GM19455 (cell line): Measurements from ENCODE around the gene TREML2.

ENCODE experiments used
- ATAC-seq: cut with Tn5 transposase; IDR thresholded peaks from one replicate; pipeline ENCODE4 v1.9.1; 2021; ENCODE audit not compliant: unreplicated experiment

Gene TREML2

DNA sequence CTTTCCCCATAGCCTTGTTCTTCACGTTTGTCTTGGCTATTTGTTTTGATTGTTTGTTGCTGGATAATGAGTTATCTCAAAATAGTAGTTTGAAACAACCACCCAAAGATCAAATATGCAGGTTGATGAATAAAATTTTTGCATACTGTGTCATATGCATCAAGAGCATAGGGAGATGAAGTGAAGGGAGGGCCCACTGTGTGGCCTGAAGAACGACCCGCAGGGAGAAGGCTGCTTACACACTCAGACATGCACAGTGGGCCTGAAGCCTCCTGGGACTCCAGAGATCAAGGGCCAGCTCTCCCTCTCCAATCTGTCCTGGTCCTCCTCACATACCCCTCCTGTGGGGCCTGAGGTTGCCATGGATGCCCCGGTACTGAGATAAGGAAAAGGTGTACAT, 21.8 kb downstream of the TREML2 start:
- no peak for ATAC-seq

- no peak for ATAC-seq
Measured at GRCh38 chr6:41177695-41178094, 23.3 kb downstream of the TREML2 start.

DNA sequence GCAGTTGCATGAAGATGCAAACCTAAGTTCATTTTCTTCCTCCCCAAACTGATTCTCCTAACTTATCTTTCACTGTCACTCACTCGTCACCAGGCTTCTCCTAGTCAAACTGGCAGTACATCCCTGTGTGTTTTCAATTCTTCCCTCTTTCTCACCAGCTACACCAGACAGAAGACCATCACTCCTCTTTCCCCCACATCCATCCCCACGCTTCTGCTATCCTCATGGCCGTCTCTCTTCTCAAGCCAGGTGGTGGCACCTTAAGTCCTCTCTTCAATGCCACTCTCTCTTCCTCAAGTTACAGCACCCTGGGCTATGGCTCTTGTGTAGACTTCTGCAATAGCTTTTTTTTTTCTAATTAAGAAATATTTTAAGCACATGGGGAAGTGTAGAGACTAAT, 23.7 kb downstream of the TREML2 start:
- ATAC-seq: no peak

- no peak for ATAC-seq
Measured at GRCh38 chr6:41176189-41176588, 24.8 kb downstream of the TREML2 start.

GRCh38 chr6:41175084-41175483, 25.9 kb downstream of the TREML2 start:
- no peak for ATAC-seq

DNA sequence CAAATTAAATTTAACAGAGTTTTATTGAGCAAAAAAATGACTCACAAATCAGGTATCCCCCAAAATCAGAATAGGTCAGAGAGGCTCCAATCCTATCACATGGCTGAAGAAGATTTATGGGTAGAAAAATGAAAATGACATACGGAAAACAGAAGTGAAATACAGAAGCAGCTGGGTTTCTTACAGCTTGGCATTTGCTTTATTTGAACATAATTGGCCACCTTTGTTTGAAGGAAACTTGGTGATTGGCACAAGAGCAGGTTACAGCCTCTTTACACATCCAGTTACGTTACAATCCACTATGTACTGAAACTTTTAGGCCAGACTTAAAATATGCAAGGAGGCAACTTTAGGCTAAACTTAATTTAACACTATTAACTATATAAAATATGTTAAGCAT, 26.3 kb downstream of the TREML2 start:
- no peak for ATAC-seq

DNA sequence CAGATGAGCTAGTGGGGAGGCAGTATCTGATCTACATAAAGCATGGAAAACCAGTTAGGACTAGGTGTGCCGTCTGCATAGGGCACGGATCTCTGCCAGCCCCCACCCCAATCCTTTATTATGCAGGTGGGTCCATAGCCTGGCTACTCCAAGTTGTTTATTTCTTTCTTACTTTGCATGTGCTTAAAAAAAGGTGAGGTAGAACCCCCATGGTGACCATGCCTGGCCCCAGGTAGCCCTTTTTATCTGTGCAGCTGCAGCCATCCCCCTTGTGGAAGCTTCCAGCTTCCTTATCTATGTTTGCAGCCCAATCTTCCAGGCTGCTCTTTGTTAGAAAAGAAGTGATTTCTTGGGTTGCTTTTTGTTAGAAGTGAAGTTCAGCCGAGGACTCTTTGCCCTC, 29.0 kb downstream of the TREML2 start:
- ATAC-seq: no peak

DNA sequence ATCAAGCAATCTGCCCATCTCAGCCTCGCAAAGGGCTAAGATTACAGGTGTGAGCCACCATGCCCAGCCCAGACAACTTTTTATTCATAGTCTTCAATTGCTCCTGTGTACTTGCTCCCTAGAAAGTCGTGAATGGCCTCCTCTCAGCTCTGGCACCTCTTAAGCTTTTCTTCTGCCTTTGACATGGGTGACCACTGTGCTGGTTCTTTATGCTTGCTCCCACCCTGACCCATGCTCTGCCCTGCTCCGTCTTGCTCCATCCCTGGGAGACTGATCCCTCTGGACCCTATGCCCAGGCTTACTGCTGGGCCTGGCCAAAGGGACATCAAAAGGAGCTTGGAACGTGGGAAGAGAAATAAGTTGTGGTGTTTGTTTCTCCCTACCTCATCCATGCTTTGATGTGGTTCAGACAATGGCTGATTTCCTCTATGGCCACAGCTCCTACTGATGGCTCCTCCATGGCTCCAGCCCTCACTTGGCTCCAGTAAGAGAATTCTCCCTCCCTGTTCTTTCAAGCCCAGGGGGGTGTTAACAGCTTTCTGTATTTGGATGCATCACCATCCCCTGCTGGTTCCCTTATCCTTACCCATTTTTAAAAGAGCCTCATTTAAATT, 30.3 kb downstream of the TREML2 start:
- no peak for ATAC-seq

GRCh38 chr6:41167173-41167963, 33.6 kb downstream of the TREML2 start:
- ATAC-seq: no peak

DNA sequence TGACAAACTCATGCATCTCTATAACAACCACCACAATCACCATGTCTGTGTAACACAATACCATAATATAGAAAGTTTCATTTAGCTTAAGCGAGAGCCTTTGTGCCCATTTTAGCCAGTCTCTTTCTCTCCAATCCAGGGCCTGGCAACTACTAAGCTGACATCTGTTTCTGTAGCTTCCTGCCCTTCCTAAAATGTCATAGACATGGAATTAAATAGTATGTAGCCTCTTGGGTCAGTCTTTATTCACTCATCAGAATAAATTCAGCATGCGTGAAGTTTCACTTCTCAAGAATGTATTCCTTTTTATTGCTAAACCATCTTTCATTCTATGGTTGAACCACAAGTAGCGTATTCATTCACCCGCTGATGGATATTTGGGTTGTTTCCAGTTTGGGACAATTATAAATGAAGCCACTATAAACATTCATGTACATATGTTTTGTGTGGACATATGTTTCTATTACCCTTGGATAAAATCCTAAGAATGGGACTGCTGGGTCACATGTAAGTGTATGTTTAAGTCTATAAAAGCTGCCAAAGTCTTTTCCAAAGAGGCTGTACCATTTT, 36.3 kb downstream of the TREML2 start:
- no peak for ATAC-seq

- ATAC-seq: no peak
Measured at GRCh38 chr6:41163419-41163717, 37.6 kb downstream of the TREML2 start.

GRCh38 chr6:41162687-41163418, 38.1 kb downstream of the TREML2 start, which contains the start of gene TREM2:
TSS of gene TREM2 (minus strand) at chr6:41163116. CDS start at chr6:41163082, 34 bp downstream.
- ATAC-seq: no peak

DNA sequence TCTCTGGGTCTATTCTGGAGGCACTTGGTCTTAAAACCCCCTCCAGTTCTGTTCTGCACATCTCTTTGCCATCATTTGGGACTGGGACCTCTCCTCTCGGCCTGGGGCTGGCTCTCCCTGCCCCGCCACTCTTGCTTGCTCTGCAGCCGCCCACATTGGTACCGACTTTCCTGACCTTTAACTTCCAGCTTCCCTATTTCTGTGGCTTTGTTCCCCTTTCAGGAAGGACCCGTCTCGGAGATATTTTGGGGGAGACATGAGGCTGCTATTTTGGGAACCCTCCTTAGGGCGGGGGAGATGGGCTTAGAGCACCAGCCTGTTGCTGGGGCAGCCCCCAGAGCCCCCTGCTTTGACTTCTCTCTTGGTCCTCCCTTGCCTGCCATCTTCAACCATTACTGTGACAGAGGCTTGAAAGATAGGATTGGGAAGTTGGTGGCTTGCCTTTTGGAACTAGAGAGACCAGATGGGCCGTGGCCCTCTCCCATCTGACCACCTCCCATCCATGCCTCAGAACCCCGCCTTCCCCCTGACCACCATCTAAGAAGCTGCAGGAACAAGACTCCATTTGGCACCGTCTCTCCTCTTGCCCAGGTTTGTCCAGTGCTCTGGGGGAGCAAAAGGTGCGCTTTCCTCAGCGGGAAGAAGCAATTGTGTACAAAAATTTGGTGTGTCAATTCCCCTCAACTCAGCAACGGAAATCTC, 38.9 kb downstream of the TREML2 start:
- no peak for ATAC-seq

- ATAC-seq: no peak
Measured at GRCh38 chr6:41161380-41161779, 39.6 kb downstream of the TREML2 start.

DNA sequence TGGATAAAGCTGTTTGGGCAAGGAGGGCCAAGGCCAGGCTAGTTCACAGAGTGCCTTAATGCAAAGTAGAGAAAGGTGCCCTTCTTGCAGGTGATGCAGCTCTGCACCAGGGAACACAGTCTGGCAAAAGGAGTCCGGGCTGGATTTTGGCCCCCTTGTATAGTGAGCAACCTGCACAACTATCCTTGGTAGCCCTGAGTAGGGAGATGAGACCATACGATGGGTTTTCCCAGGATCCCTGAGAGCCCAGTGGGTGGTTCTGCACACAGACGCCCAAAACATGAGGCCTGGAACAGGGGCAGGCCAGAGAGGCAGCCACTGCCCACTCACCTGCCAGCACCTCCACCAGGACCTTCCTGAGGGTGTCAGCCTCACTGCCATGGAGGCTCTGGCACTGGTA, 40.0 kb downstream of the TREML2 start:
- ATAC-seq: no peak

GRCh38 chr6:41159415-41160082, 41.4 kb downstream of the TREML2 start:
- no peak for ATAC-seq

- ATAC-seq: no peak
Measured at GRCh38 chr6:41157323-41157722, 43.6 kb downstream of the TREML2 start.

DNA sequence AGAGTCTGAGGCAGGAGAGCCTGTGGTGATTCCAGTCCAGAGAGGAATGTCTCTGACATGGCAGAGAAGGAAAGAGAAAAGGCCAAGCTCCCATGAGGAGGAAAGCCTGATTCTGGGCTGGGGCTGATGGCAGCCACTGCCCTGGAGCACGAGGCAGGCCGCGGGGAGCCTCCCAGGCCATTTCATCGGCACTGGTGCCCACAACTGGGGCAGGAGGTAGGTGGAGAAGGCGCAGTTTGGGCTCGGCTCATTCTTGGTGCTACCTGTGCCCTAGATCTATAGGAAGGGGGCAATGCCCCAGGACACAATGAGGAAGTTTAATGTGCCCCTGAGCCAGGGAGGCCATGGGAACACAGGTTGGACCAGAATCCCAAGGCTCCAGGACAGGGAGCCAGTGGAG, 44.2 kb downstream of the TREML2 start:
- no peak for ATAC-seq

GRCh38 chr6:41156001-41156400, 44.9 kb downstream of the TREML2 start:
- ATAC-seq: no peak

DNA sequence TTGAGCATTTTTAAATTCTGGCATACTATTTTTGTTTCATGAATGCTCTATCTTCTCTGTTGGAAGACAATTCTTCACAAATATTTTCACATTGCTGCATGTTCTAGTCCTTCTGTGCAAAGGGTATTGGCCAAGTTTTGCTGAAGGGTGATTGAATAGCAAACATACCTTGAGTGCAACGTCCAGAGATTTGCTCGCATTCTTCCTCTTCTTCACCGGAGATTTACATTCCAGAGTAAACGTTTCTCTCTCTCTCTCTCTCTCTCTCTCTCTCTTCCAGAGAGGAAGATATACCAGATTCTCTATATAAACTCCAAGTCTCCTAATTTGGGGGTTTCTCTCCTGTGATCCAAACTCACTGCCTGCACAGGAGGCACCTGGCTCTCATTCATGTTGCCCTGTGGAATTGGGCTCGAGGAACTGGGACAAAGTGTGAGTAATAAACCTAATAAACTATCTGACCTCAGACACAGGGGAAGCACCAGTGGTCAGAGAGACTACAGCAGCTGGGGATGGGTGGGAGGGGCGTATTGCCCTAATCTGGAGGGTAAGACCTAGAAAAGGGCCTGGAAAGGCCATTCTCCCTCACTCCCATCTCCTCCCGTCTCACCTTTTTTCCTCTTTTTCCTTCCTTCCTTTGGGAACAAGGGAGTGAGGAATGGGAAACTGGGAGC, 45.7 kb downstream of the TREML2 start:
- ATAC-seq: no peak
